Measurements from ENCODE around the gene INTS3.

Gene INTS3

GRCh38 chr1:153727463-153728304 is at the start of gene INTS3:
Gene INTS3 (plus strand): TSS chr1:153728050. CDS start chr1:153728635, 585 bp downstream.
- peak; percentile 99 for DNase-seq (ENCODE audit: low spot score)

GRCh38 chr1:153678519-153679336 is 49.1 kb upstream of the INTS3 start, which contains the start of gene NPR1:
Gene NPR1 (plus strand): TSS chr1:153678688. CDS start chr1:153679109, 421 bp downstream.
- DNase-seq (ENCODE audit: low spot score) = no peak

GRCh38 chr1:153679337-153680119 is 48.3 kb upstream of the INTS3 start:
- DNase-seq (ENCODE audit: low spot score) = no peak

- no peak for DNase-seq (ENCODE audit: low spot score)
Observed at GRCh38 chr1:153680120-153680403, 47.8 kb upstream of the INTS3 start.

- no peak for DNase-seq (ENCODE audit: low spot score)
Observed at GRCh38 chr1:153682730-153683129, 45.1 kb upstream of the INTS3 start.

- DNase-seq (ENCODE audit: low spot score) = no peak
Observed at GRCh38 chr1:153683854-153684253, 44.0 kb upstream of the INTS3 start.

- DNase-seq (ENCODE audit: low spot score) = no peak
Observed at GRCh38 chr1:153684892-153685291, 43.0 kb upstream of the INTS3 start.

GRCh38 chr1:153685544-153686340 is 42.1 kb upstream of the INTS3 start:
- DNase-seq (ENCODE audit: low spot score) = no peak

- no peak for DNase-seq (ENCODE audit: low spot score)
Observed at GRCh38 chr1:153687346-153688125, 40.3 kb upstream of the INTS3 start.

- DNase-seq (ENCODE audit: low spot score) = no peak
Observed at GRCh38 chr1:153688276-153688675, 39.6 kb upstream of the INTS3 start.

- no peak for DNase-seq (ENCODE audit: low spot score)
Observed at GRCh38 chr1:153688736-153689328, 39.0 kb upstream of the INTS3 start.

GRCh38 chr1:153693466-153693865 is 34.4 kb upstream of the INTS3 start:
- DNase-seq (ENCODE audit: low spot score) = no peak

GRCh38 chr1:153696741-153697140 is 31.1 kb upstream of the INTS3 start:
- DNase-seq (ENCODE audit: low spot score) = no peak

GRCh38 chr1:153697191-153698019 is 30.4 kb upstream of the INTS3 start:
- DNase-seq (ENCODE audit: low spot score) = no peak

- peak; percentile 52 for DNase-seq (ENCODE audit: low spot score)
Observed at GRCh38 chr1:153698020-153698922, 29.6 kb upstream of the INTS3 start.

GRCh38 chr1:153698923-153699714 is 28.7 kb upstream of the INTS3 start:
- no peak for DNase-seq (ENCODE audit: low spot score)

GRCh38 chr1:153699768-153700167 is 28.1 kb upstream of the INTS3 start:
- DNase-seq (ENCODE audit: low spot score) = no peak

GRCh38 chr1:153705484-153705883 is 22.4 kb upstream of the INTS3 start:
- DNase-seq (ENCODE audit: low spot score) = no peak

Measured in hematopoietic multipotent progenitor cell treated with erythropoietin and hydrocortisone succinate and interleukin-3 and kit ligand, for 15 days (in vitro differentiated cells).